Brain pericyte (primary cell): ENCODE results near the gene GALNT16.
"Not testable (repeated sequence)": the region's sequence is repeated elsewhere in the genome, so short reads cannot be mapped to it uniquely, and the experiment has no call there.

ENCODE experiments used
- DNase-seq: peaks from one replicate; pipeline ENCODE4 v3.0.0-alpha.2; 2012; ENCODE audit warnings: low read depth, low spot score

Gene GALNT16

DNA sequence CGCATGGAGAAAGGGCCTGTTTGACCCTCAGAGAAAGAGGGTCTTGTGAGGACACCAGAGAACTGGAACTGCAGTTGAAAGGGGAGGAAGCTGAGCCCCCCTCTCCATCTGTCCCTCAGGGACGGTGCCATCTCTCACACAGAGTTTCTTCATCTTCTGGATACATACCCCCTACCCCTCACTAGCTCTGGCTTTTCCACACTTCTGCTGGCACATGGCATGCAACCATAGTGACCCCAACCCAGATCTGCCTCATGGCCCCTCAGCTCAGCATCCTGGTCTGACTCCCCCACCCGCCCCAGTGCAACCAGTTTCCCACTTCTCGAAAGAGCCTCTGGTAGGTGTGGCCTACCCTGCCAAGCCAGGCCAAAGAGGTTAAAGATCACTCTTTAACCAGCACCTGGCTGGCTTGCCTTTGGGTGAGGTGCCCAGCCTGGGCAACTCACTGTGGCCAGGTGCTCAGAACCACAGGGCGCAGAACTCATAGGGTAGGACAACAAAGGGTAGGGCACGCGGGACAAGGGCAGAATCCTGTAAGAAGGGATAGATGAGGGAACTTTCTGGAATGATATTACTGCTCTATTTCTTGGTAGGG is 25.8 kb downstream of the GALNT16 start:
- no peak for DNase-seq

- DNase-seq, result no peak
Observed at GRCh38 chr14:69287098-69288010, 27.4 kb downstream of the GALNT16 start.

DNA sequence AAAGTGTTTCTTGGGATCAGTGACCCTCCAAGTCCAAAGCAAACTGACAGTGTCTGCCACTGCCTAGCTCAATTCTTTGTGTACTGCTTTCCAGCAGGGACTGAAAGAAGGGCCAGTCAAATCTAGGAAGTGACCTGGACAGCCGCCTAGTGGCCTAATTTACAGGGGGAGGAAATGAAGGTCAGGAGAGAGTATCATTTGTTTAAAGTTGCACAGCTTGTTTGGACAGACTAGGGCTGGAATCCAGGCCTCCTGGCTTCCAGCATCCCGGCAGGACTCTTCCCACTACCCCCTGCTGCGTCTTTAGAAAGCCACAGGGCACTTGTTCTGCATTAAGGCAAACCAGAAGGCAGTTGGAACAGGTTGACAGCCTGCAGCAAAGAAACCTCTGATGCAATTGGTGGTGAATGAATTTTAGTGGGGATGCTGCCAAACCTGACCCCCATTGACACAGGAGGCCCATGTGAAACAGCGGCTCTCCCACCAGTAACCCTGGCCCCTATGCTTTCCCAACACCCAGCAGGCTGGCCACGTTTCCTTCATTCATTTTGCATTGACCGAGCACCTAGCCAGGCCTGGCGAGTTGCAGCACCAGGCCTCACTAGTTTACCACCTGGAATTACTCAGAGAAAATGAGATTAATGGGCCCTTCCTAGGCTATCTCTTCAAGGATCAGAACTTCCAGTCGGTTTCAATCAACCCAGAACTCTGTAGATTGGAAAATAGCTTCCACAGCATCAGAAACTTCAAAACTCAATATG is 28.2 kb downstream of the GALNT16 start:
- DNase-seq, result no peak

DNA sequence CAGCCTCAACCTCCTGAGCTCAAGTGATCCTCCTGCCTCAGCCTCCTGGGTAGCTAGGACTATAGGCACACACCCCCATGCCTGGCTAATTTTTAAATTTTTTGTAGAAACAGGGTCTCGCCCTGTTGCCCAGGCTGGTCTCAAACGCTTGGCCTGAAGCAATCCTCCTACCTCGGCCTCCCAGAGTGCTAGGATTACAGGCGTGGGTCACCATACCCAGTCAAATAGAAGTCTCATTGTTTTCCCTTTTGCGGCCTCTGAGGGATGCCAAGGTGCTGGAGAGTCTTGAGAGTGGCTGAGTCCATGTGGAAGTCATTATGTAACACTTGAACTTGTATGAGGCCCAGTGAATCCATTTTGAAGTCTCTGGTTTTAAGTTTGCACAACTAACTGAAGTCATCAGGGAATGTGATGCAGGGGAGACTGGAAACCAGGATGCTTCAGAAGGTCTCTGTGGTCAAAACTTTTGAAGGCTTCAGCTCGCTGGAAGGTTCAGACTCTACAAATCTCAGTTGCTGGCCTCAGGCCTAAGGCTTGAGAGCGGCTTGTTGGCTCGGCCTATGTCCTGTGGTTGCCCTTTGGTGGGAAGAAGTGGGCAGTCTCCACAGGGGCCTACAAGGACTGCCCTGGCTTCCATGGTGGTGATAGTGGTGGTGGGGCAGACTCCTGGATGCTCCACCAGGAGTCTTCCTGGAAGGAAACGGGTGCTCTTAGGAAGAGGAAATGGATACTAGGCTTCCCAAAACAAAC is 29.2 kb downstream of the GALNT16 start:
- DNase-seq, result no peak

DNA sequence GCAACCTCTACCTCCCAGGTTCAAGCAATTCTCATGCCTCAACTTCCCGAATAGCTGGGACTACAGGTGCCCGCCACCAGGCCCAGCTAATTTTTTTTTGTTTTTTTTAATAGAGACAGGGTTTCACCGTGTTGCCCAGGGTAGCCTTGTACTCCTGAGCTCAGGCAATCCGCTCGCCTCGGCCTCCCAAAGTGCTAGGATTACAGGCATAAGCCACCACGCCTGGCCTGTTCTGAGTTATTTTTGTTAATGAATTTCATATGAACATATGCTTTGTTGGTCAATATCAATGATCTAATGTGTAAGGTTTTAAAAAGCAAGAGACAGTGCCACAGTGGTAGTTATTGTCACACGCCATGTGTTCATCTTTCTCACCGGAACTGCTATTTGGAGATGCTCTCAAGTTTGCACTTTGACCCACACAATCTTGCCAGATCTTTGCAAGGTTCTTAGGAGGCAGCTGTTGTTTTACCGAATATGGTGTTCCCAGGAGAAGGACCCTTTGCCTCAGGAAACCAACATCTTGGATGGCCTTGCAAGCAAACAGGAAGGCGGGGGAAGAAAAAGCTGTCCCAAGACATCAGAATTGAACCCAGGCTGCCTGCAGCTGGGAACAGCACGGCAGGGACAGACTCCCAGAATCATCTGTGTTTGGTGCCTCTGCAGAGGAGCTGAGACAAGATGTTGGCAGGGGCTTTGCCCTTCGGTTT is 30.0 kb downstream of the GALNT16 start:
- DNase-seq, result no peak

GRCh38 chr14:69290881-69291280 is 30.9 kb downstream of the GALNT16 start:
- DNase-seq, result not testable (repeated sequence)

- DNase-seq, result no peak
Observed at GRCh38 chr14:69291396-69291795, 31.4 kb downstream of the GALNT16 start.

- no peak for DNase-seq
Observed at GRCh38 chr14:69291891-69292561, 32.1 kb downstream of the GALNT16 start.

DNA sequence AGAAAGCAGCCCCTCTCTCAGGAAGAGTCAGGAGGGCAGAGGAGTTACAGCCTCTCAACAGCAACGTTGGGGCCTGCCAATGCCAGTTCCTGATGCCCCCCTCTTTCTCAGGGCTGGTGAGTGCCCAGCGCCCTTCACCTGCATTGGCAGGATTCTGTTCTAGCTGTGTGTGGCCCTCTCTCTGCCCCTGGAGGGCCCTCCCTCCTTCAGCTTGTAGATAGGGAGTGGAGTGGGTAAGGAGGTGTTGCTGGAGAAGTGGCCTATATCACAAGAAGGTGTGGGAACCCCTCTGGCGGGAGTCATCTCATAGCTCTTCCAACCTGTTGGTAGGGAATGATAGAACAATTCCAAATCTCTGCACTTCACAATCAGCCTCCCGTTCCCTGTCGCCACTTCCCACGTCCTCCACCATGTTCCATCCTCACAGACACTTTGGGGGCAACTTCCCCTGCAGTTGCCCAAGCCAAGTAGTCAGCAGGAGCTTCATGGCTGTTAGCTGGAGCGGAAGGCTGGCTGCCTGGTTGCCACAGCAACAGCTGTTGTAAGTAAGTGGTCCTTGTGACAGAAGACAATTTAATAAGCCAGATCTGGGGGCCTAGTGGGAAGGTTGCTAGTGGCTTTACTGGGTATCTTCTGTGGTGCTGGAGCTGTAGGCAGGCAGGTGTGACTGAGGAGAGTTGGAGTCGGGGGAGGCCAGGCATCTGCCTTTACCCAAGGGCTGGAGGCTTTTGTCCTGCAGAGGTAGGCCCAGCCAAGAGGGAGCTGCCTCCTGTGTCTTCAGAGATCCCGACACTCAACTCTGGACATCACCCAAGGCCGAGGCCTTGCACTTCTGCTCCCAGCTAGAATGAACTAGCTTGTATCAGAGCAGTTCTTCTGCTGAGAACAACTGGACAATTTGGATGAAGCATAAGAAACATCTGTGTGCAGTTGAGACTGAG is 38.4 kb downstream of the GALNT16 start:
- DNase-seq, result no peak

- DNase-seq, result no peak
Observed at GRCh38 chr14:69299286-69300035, 39.5 kb downstream of the GALNT16 start.

DNA sequence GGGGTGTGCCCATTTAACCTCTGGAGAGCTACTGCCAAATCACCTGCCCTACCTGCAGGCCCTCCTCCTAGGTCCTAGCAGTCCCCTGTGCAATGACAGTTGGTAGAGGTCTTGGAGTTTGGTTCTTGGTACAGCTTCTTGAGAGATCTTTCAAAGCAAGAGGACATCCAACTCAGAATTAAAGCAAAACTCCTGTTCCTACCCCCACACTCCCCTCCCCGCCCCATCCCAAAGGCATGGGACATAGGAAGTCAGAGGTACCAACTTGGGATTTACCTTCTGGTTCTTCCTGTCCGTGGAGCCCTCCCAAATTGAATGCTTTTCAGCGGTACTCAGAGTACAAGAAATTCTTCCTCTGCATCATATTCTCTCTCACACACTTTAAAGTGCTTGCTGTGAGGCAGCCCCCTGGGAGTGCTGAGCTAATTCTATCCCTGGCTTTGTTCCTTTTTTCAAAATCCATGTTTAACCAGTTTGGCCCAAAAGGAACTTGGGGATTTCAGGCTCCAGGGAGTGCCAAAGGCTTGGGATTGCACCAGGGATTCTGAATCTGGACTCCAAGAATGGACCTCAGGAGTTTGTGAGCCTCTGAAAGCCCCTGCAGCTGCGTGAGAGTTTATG is 40.8 kb downstream of the GALNT16 start:
- DNase-seq, result no peak

GRCh38 chr14:69303086-69303485 is 43.1 kb downstream of the GALNT16 start:
- DNase-seq, result no peak

DNA sequence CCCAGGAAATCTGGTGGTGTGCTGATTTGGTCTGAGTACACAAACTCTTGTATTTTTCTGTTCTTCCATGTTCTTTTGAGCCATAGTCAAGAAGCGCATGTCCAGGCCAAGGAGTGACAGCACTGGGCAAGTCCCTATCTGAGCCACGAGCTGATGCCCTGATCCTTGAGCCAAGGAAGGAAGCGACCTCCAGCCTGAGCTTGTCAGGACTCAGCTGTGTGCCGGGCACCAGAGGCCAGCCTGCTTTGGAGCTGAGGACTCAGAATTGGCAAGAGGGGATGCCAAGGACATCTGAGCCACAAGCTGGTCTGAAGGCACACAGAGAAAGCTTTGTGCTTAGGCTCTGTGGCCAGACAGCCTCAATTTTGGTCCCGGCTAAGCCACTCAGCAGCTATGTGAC is 52.6 kb downstream of the GALNT16 start:
- no peak for DNase-seq

GRCh38 chr14:69313176-69313575 is 53.2 kb downstream of the GALNT16 start:
- DNase-seq, result no peak

DNA sequence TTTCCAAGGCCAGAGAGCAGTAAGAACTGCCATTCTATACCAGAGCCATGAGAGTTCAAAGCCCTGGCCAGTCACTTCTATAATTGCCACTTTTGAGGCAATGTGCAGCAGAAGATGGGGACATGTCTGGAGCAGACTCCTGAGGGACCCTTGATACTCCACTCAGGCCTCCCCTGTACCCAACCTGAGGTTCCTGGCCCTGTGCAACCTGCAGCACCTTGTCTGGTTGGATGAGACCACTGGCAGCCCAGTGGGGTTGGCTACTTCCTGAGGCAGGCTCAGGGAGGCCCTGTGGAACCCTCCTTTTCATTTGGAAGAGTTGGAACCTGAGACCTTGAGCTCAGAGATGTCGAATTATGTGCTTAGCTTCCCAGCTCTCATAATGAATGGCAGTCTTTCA is 54.4 kb downstream of the GALNT16 start:
- no peak for DNase-seq

DNA sequence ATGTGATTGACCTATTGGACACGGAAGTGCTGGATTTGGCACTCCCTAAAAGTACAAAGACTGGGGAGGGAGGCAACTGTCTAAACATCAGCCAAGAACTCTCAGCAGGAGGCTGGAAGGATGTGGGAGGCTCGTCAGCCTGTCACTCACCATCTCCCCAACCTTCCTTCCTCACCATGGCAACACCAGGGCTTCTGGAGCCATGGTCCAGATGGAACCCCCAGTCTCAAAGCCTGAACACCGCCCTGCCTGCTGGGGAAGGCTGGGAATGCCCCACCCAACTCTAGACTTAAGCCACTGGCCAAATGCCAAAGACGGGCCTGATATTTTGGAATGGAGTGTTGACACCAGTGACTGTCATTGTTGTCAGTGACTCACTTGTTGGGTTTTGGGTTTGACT is 55.3 kb downstream of the GALNT16 start:
- no peak for DNase-seq

DNA sequence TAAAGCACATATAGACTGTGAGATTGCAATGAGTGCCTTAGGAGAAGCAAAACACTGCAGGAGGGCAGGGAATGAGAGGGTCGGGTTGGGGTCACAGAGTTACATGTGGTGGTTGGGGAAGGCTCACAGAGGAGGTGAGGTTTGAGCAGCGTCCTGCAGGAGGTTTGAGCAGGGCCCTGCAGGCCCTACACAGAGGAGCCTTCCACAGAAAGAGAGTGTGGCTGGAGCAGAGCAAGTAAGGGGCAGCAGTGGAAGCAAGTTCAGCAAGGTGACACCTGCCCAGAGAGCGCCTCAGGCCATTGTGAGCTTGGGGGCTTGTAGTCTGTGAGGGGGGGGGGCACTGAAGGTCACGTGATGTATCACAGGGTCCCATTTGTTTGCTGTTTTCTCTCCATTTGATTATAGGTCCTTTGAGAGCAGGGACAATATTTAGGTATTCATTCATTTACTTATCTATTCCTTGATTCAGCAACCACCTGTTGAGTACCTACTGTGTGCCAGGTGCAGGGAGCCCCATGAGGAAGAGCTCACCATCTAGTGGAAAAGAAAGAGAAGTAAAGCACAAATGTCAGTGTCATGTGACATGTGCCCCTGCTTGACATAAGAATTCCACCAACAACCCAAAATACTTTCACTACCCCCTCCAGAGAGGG is 56.6 kb downstream of the GALNT16 start:
- DNase-seq, result no peak
